Suppressor macrophage (primary cell): ENCODE results near the gene ELK1.

Experiments used
- DNase-seq, 4 experiments: peaks; one replicate each; pipeline ENCODE4 v3.0.0-alpha.2; 2020 to 2022

Gene ELK1

GRCh38 chrX:47645530-47645929, 4.8 kb downstream of the ELK1 start:
- DNase-seq: no peak

- peak in 3 of 4 experiments; percentile 21 to 37 (median 23) for DNase-seq
Observed at GRCh38 chrX:47644557-47645091, 5.7 kb downstream of the ELK1 start.

- peak in 3 of 4 experiments; percentile 41 to 52 (median 43) for DNase-seq
Observed at GRCh38 chrX:47643926-47644325, 6.4 kb downstream of the ELK1 start.

- no peak for DNase-seq
Observed at GRCh38 chrX:47638816-47639215, 11.5 kb downstream of the ELK1 start.

- DNase-seq: peak; percentile 56 to 82 (median 73)
Observed at GRCh38 chrX:47637546-47638195, 12.7 kb downstream of the ELK1 start.

- DNase-seq: peak in 1 of 4 experiments; percentile 16
Observed at GRCh38 chrX:47634871-47635575, 15.3 kb downstream of the ELK1 start.

- peak; percentile 61 to 89 (median 72) for DNase-seq
Observed at GRCh38 chrX:47633689-47634590, 16.4 kb downstream of the ELK1 start.

- DNase-seq: peak; percentile 65 to 80 (median 76)
Observed at GRCh38 chrX:47632666-47633065, 17.7 kb downstream of the ELK1 start.

- DNase-seq: no peak
Observed at GRCh38 chrX:47631676-47632075, 18.7 kb downstream of the ELK1 start.

- peak in 3 of 4 experiments; percentile 29 to 47 (median 30) for DNase-seq
Observed at GRCh38 chrX:47629419-47630200, 20.8 kb downstream of the ELK1 start, which contains the start of gene CFP. Gene CFP, minus strand, starts transcription at chrX:47629930. Its CDS starts 86 bp downstream, at chrX:47629844.

GRCh38 chrX:47628982-47629381, 21.4 kb downstream of the ELK1 start:
- peak in 3 of 4 experiments; percentile 14 to 37 (median 27) for DNase-seq

- DNase-seq: no peak
Observed at GRCh38 chrX:47625365-47625764, 25.0 kb downstream of the ELK1 start.

- DNase-seq: peak; percentile 26 to 67 (median 56)
Observed at GRCh38 chrX:47623540-47624027, 26.8 kb downstream of the ELK1 start.

GRCh38 chrX:47621851-47622250, 28.5 kb downstream of the ELK1 start:
- DNase-seq: no peak

GRCh38 chrX:47620303-47620685, 30.1 kb downstream of the ELK1 start:
- no peak for DNase-seq

GRCh38 chrX:47619486-47620302, 30.7 kb downstream of the ELK1 start, which contains the start of gene SYN1:
Gene SYN1, minus strand, starts transcription at chrX:47619857. Its CDS starts 129 bp downstream, at chrX:47619728.
- DNase-seq: peak; percentile 81 to 91 (median 85)

GRCh38 chrX:47618923-47619485, 31.4 kb downstream of the ELK1 start:
- no peak for DNase-seq

GRCh38 chrX:47614618-47615017, 35.7 kb downstream of the ELK1 start:
- DNase-seq: no peak

- DNase-seq: no peak
Observed at GRCh38 chrX:47613082-47613481, 37.3 kb downstream of the ELK1 start.

GRCh38 chrX:47612418-47612817, 37.9 kb downstream of the ELK1 start:
- DNase-seq: no peak
